ENCODE results near the gene GLT1D1. TPM values are rescaled to one million over a fixed set of nuclear protein-coding genes. Genes with fewer than 3 reads are reported as not detected.

GLT1D1 gene
- total and polyA plus RNA-seq, 2 of the 8 experiments (the other 6 are each of a cell fraction or from before 2014, with no cell fraction given): 1.5 to 3.6 TPM

GRCh38 chr12:128978067-128978466, 124.8 kb downstream of the GLT1D1 start (continued):
- TF ChIP-seq YY1 (IDR thresholded peaks at IDR 0.05; ENCODE audit: low read depth, low read length): no peak

Measured in H1 (cell line).